Measurements from ENCODE around the gene NBL1.

Gene NBL1

DNA sequence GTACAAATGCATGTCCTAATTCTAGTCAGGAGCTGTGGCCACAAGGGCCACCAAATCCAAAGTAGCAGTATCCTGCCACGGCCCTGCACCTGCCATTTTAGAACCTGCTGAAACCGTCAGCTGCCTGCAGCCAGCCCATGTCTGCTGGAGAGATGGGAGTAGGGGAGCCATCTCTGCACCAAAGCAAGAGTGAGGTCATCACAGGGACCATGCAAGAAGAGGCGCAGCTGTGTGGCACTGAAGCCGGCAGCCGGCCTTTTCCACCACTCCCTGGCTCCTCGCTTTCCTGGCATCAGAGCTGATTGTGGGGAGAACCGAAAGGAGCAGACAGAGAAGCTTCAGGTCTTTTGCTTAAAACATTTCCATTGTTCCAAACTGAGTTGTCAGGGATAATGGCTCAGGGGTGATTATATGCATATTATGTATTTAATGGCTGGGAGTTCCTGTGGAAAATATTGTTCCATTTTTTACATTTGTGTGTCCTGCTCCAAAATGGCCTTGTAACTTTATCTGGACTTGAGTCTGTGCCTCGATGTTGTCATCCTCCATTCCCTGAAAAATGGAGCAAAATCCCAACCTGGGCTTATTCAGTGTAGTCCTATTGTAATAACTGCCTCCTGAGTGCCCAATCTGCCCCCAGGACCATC lies 18.7 kb upstream of the NBL1 start (continued):
- TF ChIP-seq, protein P1, sequence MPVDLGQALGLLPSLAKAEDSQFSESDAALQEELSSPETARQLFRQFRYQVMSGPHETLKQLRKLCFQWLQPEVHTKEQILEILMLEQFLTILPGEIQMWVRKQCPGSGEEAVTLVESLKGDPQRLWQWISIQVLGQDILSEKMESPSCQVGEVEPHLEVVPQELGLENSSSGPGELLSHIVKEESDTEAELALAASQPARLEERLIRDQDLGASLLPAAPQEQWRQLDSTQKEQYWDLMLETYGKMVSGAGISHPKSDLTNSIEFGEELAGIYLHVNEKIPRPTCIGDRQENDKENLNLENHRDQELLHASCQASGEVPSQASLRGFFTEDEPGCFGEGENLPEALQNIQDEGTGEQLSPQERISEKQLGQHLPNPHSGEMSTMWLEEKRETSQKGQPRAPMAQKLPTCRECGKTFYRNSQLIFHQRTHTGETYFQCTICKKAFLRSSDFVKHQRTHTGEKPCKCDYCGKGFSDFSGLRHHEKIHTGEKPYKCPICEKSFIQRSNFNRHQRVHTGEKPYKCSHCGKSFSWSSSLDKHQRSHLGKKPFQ (tag by site-specific recombination; IDR thresholded peaks at IDR 0.05): no peak
- TF ChIP-seq WT1 (tag by site-specific recombination; IDR thresholded peaks at IDR 0.05) (no peak), ZFP69B (tag by site-specific recombination; IDR thresholded peaks at IDR 0.05) (no peak), ZNF768 (tag by site-specific recombination; IDR thresholded peaks at IDR 0.05) (no peak), SETDB1 (IDR thresholded peaks at IDR 0.05; ENCODE audit: insufficient read length, low read length) (no peak)

DNA sequence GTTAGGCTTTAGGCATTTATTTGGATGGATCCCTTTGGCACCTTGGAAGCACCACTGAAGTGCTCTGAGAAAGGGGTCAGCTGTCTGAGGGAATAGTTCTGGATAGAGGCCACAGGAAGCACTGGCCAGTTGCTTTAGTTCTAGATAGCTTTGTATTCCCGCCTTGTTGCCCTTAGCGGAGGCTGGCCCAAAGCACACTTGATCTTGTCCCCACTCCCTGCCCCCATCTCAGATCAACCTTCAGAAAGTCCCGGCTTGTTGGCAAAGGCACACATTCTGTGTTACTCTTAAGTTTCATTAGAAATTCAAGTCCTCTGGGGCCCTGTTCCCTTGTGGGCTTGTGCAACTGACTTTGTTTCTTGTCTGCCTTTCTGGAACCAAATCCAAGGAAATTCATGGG lies 15.2 kb upstream of the NBL1 start:
- no peak overlapping the region for H3K27ac ChIP-seq (ENCODE audit: extremely low read depth, low read depth, low read length)
- ChIA-PET POLR2A (no interaction called here), CTCF (interaction anchor here (0.6 to 1.2 kb wide), 3 partner anchors 10 to 22 kb away, joined by 3 read pairs; no protein-coding TSS in a partner anchor)
- no peak for TF ChIP-seq BCL11A (tag by site-specific recombination; IDR thresholded peaks at IDR 0.05; ENCODE audit: low read depth)
- TF ChIP-seq ZNF133 (tag by site-specific recombination; IDR thresholded peaks at IDR 0.05): no peak
- TF ChIP-seq ZNF433 (tag by site-specific recombination; IDR thresholded peaks at IDR 0.05; ENCODE audit: low read depth): no peak
- no peak for TF ChIP-seq KLF7 (tag by site-specific recombination; IDR thresholded peaks at IDR 0.05; ENCODE audit: borderline replicate concordance)
- no peak for TF ChIP-seq ZNF404 (tag by site-specific recombination; IDR thresholded peaks at IDR 0.05)
- TF ChIP-seq, protein P2, sequence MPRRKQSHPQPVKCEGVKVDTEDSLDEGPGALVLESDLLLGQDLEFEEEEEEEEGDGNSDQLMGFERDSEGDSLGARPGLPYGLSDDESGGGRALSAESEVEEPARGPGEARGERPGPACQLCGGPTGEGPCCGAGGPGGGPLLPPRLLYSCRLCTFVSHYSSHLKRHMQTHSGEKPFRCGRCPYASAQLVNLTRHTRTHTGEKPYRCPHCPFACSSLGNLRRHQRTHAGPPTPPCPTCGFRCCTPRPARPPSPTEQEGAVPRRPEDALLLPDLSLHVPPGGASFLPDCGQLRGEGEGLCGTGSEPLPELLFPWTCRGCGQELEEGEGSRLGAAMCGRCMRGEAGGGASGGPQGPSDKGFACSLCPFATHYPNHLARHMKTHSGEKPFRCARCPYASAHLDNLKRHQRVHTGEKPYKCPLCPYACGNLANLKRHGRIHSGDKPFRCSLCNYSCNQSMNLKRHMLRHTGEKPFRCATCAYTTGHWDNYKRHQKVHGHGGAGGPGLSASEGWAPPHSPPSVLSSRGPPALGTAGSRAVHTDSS (tag by site-specific recombination; IDR thresholded peaks at IDR 0.05): no peak
- TF ChIP-seq ZNF600 (tag by site-specific recombination; IDR thresholded peaks at IDR 0.05): no peak
- no peak for TF ChIP-seq ZNF184 (tag by site-specific recombination; IDR thresholded peaks at IDR 0.05)
- no peak for TF ChIP-seq ZBTB21 (tag by site-specific recombination; IDR thresholded peaks at IDR 0.05)
- no peak for TF ChIP-seq MZF1 (tag by site-specific recombination; IDR thresholded peaks at IDR 0.05; ENCODE audit: borderline replicate concordance)
- TF ChIP-seq ZNF548 (tag by site-specific recombination; IDR thresholded peaks at IDR 0.05): no peak
- TF ChIP-seq, protein P3, sequence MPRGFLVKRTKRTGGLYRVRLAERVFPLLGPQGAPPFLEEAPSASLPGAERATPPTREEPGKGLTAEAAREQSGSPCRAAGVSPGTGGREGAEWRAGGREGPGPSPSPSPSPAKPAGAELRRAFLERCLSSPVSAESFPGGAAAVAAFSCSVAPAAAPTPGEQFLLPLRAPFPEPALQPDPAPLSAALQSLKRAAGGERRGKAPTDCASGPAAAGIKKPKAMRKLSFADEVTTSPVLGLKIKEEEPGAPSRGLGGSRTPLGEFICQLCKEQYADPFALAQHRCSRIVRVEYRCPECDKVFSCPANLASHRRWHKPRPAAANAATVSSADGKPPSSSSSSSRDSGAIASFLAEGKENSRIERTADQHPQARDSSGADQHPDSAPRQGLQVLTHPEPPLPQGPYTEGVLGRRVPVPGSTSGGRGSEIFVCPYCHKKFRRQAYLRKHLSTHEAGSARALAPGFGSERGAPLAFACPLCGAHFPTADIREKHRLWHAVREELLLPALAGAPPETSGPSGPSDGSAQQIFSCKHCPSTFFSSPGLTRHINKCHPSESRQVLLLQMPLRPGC (tag by site-specific recombination; IDR thresholded peaks at IDR 0.05): no peak
- no peak for TF ChIP-seq ZNF76 (tag by site-specific recombination; IDR thresholded peaks at IDR 0.05; ENCODE audit: borderline replicate concordance, low read depth)
- no peak for TF ChIP-seq ZNF560 (tag by site-specific recombination; IDR thresholded peaks at IDR 0.05; ENCODE audit: borderline replicate concordance)
- TF ChIP-seq ZNF623 (tag by site-specific recombination; IDR thresholded peaks at IDR 0.05): no peak
- TF ChIP-seq, protein P4, sequence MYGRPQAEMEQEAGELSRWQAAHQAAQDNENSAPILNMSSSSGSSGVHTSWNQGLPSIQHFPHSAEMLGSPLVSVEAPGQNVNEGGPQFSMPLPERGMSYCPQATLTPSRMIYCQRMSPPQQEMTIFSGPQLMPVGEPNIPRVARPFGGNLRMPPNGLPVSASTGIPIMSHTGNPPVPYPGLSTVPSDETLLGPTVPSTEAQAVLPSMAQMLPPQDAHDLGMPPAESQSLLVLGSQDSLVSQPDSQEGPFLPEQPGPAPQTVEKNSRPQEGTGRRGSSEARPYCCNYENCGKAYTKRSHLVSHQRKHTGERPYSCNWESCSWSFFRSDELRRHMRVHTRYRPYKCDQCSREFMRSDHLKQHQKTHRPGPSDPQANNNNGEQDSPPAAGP (tag by site-specific recombination; IDR thresholded peaks at IDR 0.05): no peak
- no peak for TF ChIP-seq ZNF426 (tag by site-specific recombination; IDR thresholded peaks at IDR 0.05)
- no peak for TF ChIP-seq GLI2 (tag by site-specific recombination; IDR thresholded peaks at IDR 0.05; ENCODE audit: borderline replicate concordance, low read depth)
- H3K4me3 ChIP-seq (ENCODE audit: low read depth, low read length): no peak overlapping the region
- H3K4me1 ChIP-seq (ENCODE audit: control insufficient read depth, insufficient read depth, low read length): no peaks in the 10 kb centered on the region
- peaks cover 2 to 51% of the 10 kb centered on the region in 2 experiments; a peak in 2 of 3 replicates for H3K36me3 ChIP-seq (ENCODE audit: control insufficient read depth in 2 of 2, insufficient read depth in 1 of 2, low read length in 2 of 2)
- H3K9me3 ChIP-seq (ENCODE audit: control insufficient read depth, insufficient read depth, low read depth, low read length): no peaks in the 10 kb centered on the region

All from HEK293 (cell line).